Measurements from ENCODE around the gene CCDC117. TPM values are rescaled to one million over a fixed set of nuclear protein-coding genes. Genes with fewer than 3 reads are reported as not detected.
"Not testable (repeated sequence)": the region's sequence is repeated elsewhere in the genome, so short reads cannot be mapped to it uniquely, and the experiment has no call there.

The CCDC117 gene
- total RNA-seq, 4 donors from 2014 or later: 23.2 to 40.1 (median 30.5) TPM

GRCh38 chr22:28820885-28821284 is 48.4 kb downstream of the CCDC117 start:
- intact Hi-C loops (cut with DNase I; ENCODE audit: low total_unique reads): no loop called here
- Histone ChIP-seq H3K27me3 (no peaks in the 10 kb centered on the region), H3K9me3 (no peaks in the 10 kb centered on the region), H3K36me3 (no peaks in the 10 kb centered on the region), H3K4me3 (no peak overlapping the region), H3K27ac (no peak overlapping the region), H3K4me1 (peaks cover 13 to 14% of the 10 kb centered on the region in 2 donors)
- in situ Hi-C loops (cut with MboI; ENCODE audit: low sequenced_read_pairs in 4 of 4): loop anchor here in 2 of 4 donors (10.0 kb wide), 1 partner anchor 766 kb away; no protein-coding TSS in a partner anchor
- no peak for DNase-seq
- TF ChIP-seq POLR2A (IDR thresholded peaks at IDR 0.05) (no peak), CTCF (IDR thresholded peaks at IDR 0.05 in 4 of 5, conservative IDR thresholded peaks at IDR 0.05 in 1 of 5) (no peak)
- ATAC-seq: no peak

- H3K4me3 ChIP-seq: no peak overlapping the region
- in situ Hi-C loops (cut with MboI; ENCODE audit: low sequenced_read_pairs in 4 of 4): loop anchor here in 2 of 4 donors (10.0 kb wide), 1 partner anchor 767 kb away; no protein-coding TSS in a partner anchor
These were observed 49.0 kb downstream of the CCDC117 start for GRCh38 chr22:28821452-28821851.

GRCh38 chr22:28822930-28823551 is 50.5 kb downstream of the CCDC117 start:
- in situ Hi-C loops (cut with MboI; ENCODE audit: low sequenced_read_pairs in 4 of 4) (loop anchor here in 2 of 4 donors (10.0 kb wide), 1 partner anchor 768 kb away; no protein-coding TSS in a partner anchor), intact Hi-C loops (cut with DNase I; ENCODE audit: low total_unique reads) (no loop called here)
- no peak for TF ChIP-seq POLR2A (IDR thresholded peaks at IDR 0.05)
- TF ChIP-seq CTCF (IDR thresholded peaks at IDR 0.05 in 4 of 5, conservative IDR thresholded peaks at IDR 0.05 in 1 of 5): no peak
- Histone ChIP-seq H3K36me3 (no peaks in the 10 kb centered on the region), H3K27ac (no peak overlapping the region), H3K4me1 (peaks cover 11 to 14% of the 10 kb centered on the region in 2 donors), H3K27me3 (no peaks in the 10 kb centered on the region), H3K9me3 (no peaks in the 10 kb centered on the region), H3K4me3 (no peak overlapping the region)
- DNase-seq: no peak
- ATAC-seq: no peak

More at GRCh38 chr22:28821452-28821851, 49.0 kb downstream of the CCDC117 start:
- intact Hi-C loops (cut with DNase I; ENCODE audit: low total_unique reads): no loop called here
- TF ChIP-seq POLR2A (IDR thresholded peaks at IDR 0.05) (no peak), CTCF (IDR thresholded peaks at IDR 0.05 in 4 of 5, conservative IDR thresholded peaks at IDR 0.05 in 1 of 5) (no peak)
- H3K9me3 ChIP-seq: no peaks in the 10 kb centered on the region
- ATAC-seq (no peak), DNase-seq (no peak)
- peaks cover 13 to 14% of the 10 kb centered on the region in 2 donors for H3K4me1 ChIP-seq
- H3K27me3 ChIP-seq: no peaks in the 10 kb centered on the region
- H3K27ac ChIP-seq: no peak overlapping the region
- no peaks in the 10 kb centered on the region for H3K36me3 ChIP-seq

GRCh38 chr22:28824455-28824854 is 52.0 kb downstream of the CCDC117 start:
- H3K27ac ChIP-seq; ATAC-seq; intact Hi-C loops (cut with DNase I; ENCODE audit: low total_unique reads); H3K36me3 ChIP-seq; H3K4me3 ChIP-seq; H3K27me3 ChIP-seq; H3K4me1 ChIP-seq; DNase-seq; H3K9me3 ChIP-seq: not testable (repeated sequence)
- in situ Hi-C loops (cut with MboI; ENCODE audit: low sequenced_read_pairs in 4 of 4): loop anchor here in 2 of 4 donors (10.0 kb wide), 1 partner anchor 770 kb away; no protein-coding TSS in a partner anchor

GRCh38 chr22:28826430-28826829 is 53.9 kb downstream of the CCDC117 start:
- DNase-seq; H3K27ac ChIP-seq; H3K27me3 ChIP-seq; ATAC-seq; intact Hi-C loops (cut with DNase I; ENCODE audit: low total_unique reads); H3K4me1 ChIP-seq; H3K4me3 ChIP-seq; H3K36me3 ChIP-seq; H3K9me3 ChIP-seq: not testable (repeated sequence)
- in situ Hi-C loops (cut with MboI; ENCODE audit: low sequenced_read_pairs in 4 of 4): loop anchor here (5.0 to 25.0 kb wide), 3 partner anchors 224 to 772 kb away; no protein-coding TSS in a partner anchor
